Left kidney (tissue), 2 donors: ENCODE results near the gene PPARG. TPM values are rescaled to one million over a fixed set of nuclear protein-coding genes. Genes with fewer than 3 reads are reported as not detected.
"Not testable (repeated sequence)": the region's sequence is repeated elsewhere in the genome, so short reads cannot be mapped to it uniquely, and the experiment has no call there.

Source experiments
- DNase-seq: peaks from one replicate; pipeline ENCODE4 v3.0.0-alpha.2; 2013
- polyA plus RNA-seq: library from polyadenylated mRNA; unstranded; fragments of 120-200 nt; gene quantifications from one replicate; pipeline ENCODE4 v1.2.1, GENCODE V29; 2013; ENCODE audit not compliant: insufficient read length

PPARG gene
- polyA plus RNA-seq, 1 donor: 28.5 TPM

DNA sequence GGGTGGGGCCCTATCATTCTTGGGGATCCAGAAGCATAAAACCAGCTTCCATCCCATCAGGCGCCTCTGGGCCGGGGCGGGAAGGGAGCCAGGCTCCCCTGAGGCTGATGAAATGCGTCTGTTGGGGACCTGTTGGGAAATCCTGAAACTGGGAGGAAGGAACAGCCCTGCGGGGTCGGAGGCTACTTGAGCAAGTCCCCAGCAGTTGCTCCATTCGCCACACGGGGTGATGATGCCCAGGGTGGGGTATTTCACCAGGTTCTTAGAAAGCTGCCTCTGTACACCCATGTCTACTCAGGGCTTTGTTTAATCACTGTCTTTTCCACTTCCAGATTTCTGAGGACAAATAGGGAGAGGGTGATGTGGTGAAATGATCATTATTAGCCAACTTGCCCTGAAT lies 170.0 kb downstream of the PPARG start:
- no peak for DNase-seq

GRCh38 chr3:12460127-12460526 lies 171.3 kb downstream of the PPARG start:
- DNase-seq: no peak

GRCh38 chr3:12461097-12461649 lies 172.3 kb downstream of the PPARG start:
- DNase-seq: no peak

- DNase-seq: no peak
These were observed 173.5 kb downstream of the PPARG start for GRCh38 chr3:12462159-12462947.

- DNase-seq: no peak
These were observed 174.8 kb downstream of the PPARG start for GRCh38 chr3:12463686-12464085.

DNA sequence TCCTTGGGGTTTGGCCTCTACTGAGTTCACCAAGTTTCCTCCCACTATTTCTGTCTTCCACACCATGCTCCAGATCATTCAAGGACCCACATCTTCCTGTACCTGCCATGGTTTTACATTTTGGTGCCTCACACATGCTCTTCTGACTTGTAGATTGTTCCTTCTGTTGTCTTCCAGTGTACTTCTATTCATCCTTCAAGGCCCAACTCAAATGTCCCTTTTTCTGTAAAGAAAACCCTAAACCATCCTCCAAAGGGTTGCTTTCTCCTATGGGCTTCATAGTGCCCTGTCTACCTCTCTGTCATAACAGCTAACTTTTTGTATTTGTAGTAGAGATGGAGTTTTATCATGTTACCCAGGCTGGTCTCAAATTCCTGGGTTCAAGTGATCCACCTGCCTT lies 175.3 kb downstream of the PPARG start:
- DNase-seq: no peak

DNA sequence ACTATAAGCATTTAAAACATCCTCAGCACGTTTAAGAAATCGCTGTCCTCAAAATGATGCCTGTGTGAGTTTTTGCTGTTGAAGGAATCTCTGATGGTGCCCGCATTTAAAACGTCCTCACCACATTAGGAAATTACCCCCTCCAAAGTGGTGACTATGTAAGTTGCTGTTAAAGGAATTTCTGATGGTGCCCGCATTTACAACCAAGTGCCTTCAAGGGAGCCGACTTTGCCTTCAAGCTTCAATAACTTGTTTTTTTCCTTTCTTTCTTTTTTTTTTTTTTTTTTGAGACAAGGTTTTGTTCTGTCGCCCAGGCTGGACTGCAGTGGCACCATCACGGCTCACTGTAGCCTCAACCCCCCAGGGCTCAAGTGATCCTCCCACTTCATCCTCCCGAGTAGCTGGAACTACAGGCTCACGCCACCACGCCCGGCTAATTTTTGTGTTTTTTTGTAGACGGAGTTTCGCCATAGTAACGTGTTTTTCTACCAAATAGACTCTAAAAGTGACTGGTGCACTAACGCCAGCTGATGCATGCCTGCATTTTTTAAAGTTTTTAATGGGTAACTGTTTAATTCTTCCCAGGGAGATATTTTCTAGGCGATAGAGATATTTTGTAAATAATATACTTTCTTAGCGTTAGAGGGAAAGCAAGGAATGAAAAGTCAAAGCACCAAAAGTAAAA lies 176.4 kb downstream of the PPARG start:
- no peak for DNase-seq

DNA sequence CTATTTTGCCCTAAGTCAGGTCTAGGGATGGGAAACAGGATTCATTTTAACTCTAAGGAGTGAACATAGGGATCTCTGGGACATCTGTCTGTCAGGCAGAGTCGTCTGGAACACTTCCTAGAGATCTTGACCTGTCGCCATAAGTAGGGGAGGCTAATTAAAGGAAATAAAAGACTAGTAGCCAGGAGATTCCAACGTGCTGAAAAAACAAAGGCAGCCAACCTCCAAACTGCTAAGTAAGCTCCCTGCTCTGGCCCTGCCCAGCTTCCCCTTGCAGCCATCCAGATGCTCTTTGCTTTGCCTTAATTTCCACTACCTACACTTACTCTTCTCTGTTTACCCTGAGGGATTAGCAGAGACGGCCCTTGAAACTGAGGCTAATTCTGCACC lies 177.0 kb downstream of the PPARG start:
- no peak for DNase-seq

DNA sequence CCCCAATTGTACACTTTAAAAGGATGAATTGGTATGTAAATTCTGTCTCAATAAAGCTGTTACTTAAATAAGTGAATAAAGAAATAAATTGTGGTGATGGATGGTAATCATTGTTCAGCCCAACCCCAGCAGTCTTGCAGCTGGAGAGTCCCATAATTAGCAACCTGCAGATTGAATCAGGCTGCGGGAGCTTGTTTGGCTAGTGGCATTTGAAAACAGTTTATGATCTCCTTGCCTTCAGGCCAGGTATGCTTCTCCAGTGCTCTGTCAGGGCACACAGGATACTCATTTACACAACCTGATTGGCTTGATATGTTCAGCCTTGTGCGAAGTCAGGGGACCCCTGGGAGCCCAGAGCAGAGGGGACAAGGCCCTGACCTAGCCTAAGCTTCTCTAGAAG lies 178.9 kb downstream of the PPARG start:
- no peak for DNase-seq

- DNase-seq: no peak
These were observed 179.4 kb downstream of the PPARG start for GRCh38 chr3:12468276-12468675.

GRCh38 chr3:12468757-12469156 lies 179.9 kb downstream of the PPARG start:
- no peak for DNase-seq

DNA sequence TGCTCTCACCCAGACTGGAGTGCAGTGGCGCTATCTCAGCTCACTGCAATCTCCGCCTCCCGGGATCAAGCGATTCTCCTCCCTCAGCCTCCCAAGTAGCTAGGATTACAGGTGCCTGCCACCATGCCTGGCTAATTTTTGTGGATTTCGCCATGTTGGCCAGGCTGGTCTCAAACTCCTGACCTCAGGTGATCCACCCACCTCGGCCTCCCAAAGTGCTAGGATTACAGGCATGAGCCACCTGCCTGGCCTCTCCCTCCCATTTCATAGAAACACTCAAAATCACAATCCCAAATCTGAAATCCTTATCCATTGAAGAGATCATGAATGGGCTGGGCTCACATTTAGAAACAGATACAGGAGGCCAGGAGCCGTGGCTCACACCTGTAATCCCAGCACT lies 180.4 kb downstream of the PPARG start:
- DNase-seq: not testable (repeated sequence)

GRCh38 chr3:12470111-12470510 lies 181.2 kb downstream of the PPARG start:
- DNase-seq: no peak

GRCh38 chr3:12470680-12471079 lies 181.8 kb downstream of the PPARG start:
- DNase-seq: no peak

DNA sequence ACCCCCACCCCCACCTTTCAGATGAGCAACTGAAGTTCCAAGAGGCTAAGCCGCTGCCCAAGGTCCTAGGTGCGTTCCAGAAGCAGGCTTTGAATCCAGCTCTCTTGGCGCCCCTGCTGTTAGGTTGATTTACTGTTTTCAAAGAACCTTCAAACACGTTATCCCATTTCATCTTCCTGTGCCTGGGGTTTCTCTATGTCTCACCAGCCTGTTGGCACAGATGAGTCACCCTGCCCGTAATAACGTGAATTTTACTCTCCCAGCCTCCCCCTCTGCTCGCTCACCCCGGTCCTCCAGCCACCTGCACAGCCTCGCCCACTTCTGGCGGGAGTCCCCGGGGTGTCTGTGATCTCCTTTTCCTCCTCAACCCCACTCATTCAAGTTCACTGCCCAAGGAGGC lies 182.4 kb downstream of the PPARG start:
- DNase-seq: no peak

DNA sequence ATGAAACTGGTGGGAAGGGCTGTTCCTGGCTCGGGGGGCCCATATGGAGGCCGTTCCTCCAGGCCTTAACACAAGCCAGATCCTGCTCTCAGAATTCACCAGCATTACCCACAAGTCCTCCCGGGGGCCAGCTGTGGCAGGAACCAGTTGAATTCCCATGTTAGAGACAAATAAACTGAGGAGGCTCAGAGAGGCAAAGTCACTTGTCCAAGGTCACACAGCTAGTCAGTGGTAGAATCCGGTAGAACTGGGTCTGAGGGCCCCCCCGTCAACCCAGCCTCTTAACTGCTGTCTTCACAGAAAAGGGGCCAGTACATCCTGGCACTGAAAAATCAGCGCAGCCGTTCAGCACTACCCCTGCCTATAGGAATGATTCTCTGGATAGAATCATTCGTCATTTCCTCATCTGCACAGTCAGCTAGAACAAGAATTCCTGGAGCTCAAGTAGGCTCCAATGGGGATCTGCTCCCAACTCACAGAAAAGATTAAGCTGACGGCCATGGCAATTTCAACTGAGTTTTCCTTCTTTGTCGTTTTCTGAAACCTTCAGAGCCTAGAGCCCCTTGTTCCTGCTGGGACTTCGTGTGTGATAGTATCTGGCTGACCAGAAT lies 183.2 kb downstream of the PPARG start:
- DNase-seq: no peak

DNA sequence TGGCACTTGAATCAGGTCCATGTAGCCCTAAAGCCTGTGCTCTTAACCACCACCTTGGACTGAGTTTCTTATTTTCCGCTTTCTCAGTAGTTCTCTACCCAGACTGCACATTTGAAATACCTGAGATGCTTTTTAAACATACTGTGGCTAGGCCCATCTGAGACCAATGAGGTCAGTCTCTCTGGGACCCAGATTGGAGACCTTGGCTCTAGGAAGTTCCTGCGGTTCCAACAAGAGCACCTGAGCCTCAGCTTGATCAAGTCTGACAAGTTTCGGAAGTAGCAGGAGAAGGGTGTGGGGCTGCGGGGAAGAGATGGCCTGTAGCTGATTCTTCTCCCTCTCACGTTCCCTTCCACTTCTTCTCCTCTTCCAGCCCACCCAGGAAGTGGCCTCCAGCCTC lies 183.9 kb downstream of the PPARG start:
- DNase-seq: no peak

- no peak for DNase-seq
These were observed 184.6 kb downstream of the PPARG start for GRCh38 chr3:12473511-12473910.

GRCh38 chr3:12476238-12476897 lies 187.5 kb downstream of the PPARG start:
- no peak for DNase-seq

DNA sequence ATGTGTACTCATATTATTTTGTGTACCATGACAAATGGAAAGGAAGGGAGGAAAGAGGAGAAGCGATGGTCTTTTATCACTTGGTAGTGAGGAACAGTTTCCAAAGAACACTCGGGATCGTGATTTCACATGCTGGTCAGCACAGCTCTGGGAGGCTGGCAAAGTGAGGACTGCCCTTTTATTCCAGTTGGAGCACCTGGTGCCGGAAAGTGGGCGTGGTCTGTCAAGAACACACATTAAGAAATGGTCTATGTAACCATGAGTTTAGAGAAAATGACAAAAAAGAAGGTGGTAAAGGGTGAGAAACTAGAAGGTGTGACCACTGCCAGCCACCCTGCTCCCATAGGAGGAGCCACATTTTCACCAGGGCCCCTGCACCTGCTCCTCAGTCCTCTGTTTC lies 188.4 kb downstream of the PPARG start:
- DNase-seq: no peak

DNA sequence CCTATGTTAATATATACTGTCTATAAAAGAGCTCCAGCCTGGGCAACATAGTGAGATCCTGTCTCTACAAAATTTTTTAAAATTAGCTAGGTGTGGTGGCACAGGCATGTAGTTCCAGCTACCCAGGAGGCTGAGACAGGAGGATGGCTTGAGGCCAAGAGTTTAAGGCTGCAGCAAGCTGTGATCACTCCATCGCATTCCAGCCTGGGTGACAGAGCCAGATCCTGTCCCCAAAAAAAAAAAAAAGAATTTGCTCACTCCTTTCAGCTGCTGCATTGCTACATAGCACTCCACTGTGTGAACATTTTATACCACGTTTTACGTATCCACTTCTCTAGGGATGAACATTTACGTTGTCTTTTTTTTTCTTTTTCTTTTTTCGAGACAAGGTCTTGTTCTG lies 189.5 kb downstream of the PPARG start:
- no peak for DNase-seq

- DNase-seq: not testable (repeated sequence)
These were observed 190.3 kb downstream of the PPARG start for GRCh38 chr3:12479198-12479597.
